CD14-positive monocyte (primary cell): Measurements from ENCODE around the gene CCDC121. TPM values are rescaled to one million over a fixed set of nuclear protein-coding genes. Genes with fewer than 3 reads are reported as not detected.

Experiments
- DNase-seq, 3 donors: peaks; one replicate each; pipeline ENCODE4 v3.0.0-alpha.2; 2011 to 2022
- H2AFZ ChIP-seq: 2 replicates; pipeline ENCODE4 v1.6.0; 2012; ENCODE audit warnings: mild to moderate bottlenecking, low read depth, low read length, inconsistent platforms; ENCODE audit not compliant: insufficient read depth, poor library complexity, severe bottlenecking
- H3K27ac ChIP-seq, 2 donors: 1 replicate in 1 of 2; 2 replicates in 1 of 2; pipeline ENCODE4 v1.5.1; 2012 to 2013; ENCODE audit warnings: low read length in 2 of 2, control low read depth in 1 of 2, inconsistent platforms in 1 of 2, low read depth in 1 of 2, mild to moderate bottlenecking in 1 of 2
- H3K27me3 ChIP-seq, 2 donors: one replicate each; pipeline versions ENCODE4 v1.6.0 to v1.6.1; 2011 to 2013; ENCODE audit warnings: low read length in 2 of 2; ENCODE audit not compliant: control insufficient read depth in 2 of 2, insufficient read depth in 2 of 2
- H3K36me3 ChIP-seq, 2 donors: replicated peaks in 1 of 2; 1 replicate in 1 of 2; 2 replicates in 1 of 2; pipeline versions ENCODE4 v1.5.1 to v1.6.1; 2012 to 2013; ENCODE audit warnings: low read length in 2 of 2, control low read depth in 1 of 2, inconsistent platforms in 1 of 2, mild to moderate bottlenecking in 1 of 2; ENCODE audit not compliant: insufficient read depth in 2 of 2, control insufficient read depth in 1 of 2
- H3K4me1 ChIP-seq, 2 donors: 1 replicate in 1 of 2; 2 replicates in 1 of 2; pipeline versions ENCODE4 v1.5.1 to v1.6.1; 2012 to 2013; ENCODE audit warnings: low read length in 2 of 2, control low read depth in 1 of 2, inconsistent platforms in 1 of 2, mild to moderate bottlenecking in 1 of 2, moderate library complexity in 1 of 2; ENCODE audit not compliant: insufficient read depth in 2 of 2, control insufficient read depth in 1 of 2
- H3K4me2 ChIP-seq: replicated peaks from 2 replicates; pipeline ENCODE3; 2012; ENCODE audit warnings: low read length, moderate library complexity, mild to moderate bottlenecking; ENCODE audit not compliant: poor library complexity, severe bottlenecking; ENCODE audit errors: extremely low read depth
- H3K4me3 ChIP-seq, 3 experiments: fragments of 200-600 bp in 1 of 3; sonication (generic) in 1 of 3; replicated peaks in 1 of 3; 1 replicate in 2 of 3; 2 replicates in 1 of 3; pipeline ENCODE4 v1.5.1; 2011 to 2013; ENCODE audit warnings: low read length in 3 of 3, mild to moderate bottlenecking in 3 of 3, control low read depth in 2 of 3, low read depth in 2 of 3, inconsistent platforms in 1 of 3, moderate library complexity in 1 of 3
- H3K79me2 ChIP-seq: 2 replicates; pipeline ENCODE4 v1.6.0; 2012; ENCODE audit warnings: mild to moderate bottlenecking, control low read depth, inconsistent platforms, low read length, moderate library complexity; ENCODE audit not compliant: insufficient read depth
- H3K9ac ChIP-seq: 2 replicates; pipeline ENCODE4 v1.6.0; 2017; ENCODE audit warnings: low read length, mild to moderate bottlenecking; ENCODE audit not compliant: insufficient read depth, poor library complexity, severe bottlenecking
- H3K9me3 ChIP-seq, 2 donors: replicated peaks in 1 of 2; 1 replicate in 1 of 2; 2 replicates in 1 of 2; pipeline versions ENCODE4 v1.5.1 to v1.6.1; 2012 to 2013; ENCODE audit warnings: low read length in 2 of 2, control low read depth in 1 of 2; ENCODE audit not compliant: control insufficient read depth in 1 of 2, insufficient read depth in 1 of 2
- H4K20me1 ChIP-seq: 2 replicates; pipeline ENCODE4 v1.6.0; 2012; ENCODE audit warnings: mild to moderate bottlenecking, low read length, control low read depth, moderate library complexity; ENCODE audit not compliant: insufficient read depth
- H3K27ac Mint-ChIP-seq, 7 donors: one replicate each; pipeline ENCODE4 v1.8.0; 2020; ENCODE audit warnings: mild to moderate bottlenecking in 7 of 7, mixed read lengths in 7 of 7, moderate library complexity in 6 of 7, inconsistent platforms in 2 of 7
- H3K27me3 Mint-ChIP-seq, 3 donors: one replicate each; pipeline ENCODE4 v1.8.0; 2021 to 2022; ENCODE audit warnings: low read depth in 3 of 3, mild to moderate bottlenecking in 3 of 3, mixed read lengths in 3 of 3, moderate library complexity in 3 of 3, inconsistent platforms in 1 of 3
- H3K36me3 Mint-ChIP-seq, 2 donors: one replicate each; pipeline ENCODE4 v1.8.0; 2020; ENCODE audit warnings: mixed read lengths in 2 of 2, inconsistent platforms in 1 of 2, mild to moderate bottlenecking in 1 of 2
- H3K4me1 Mint-ChIP-seq: one replicate; pipeline ENCODE4 v1.8.0; 2020; ENCODE audit warnings: mild to moderate bottlenecking, mixed read lengths
- H3K4me3 Mint-ChIP-seq, 2 donors: one replicate each; pipeline ENCODE4 v1.8.0; 2020; ENCODE audit warnings: mild to moderate bottlenecking in 2 of 2, mixed read lengths in 2 of 2, moderate library complexity in 1 of 2
- H3K9me3 Mint-ChIP-seq, 7 donors: one replicate each; pipeline ENCODE4 v1.8.0; 2020 to 2022; ENCODE audit warnings: mixed read lengths in 7 of 7, mild to moderate bottlenecking in 6 of 7, moderate library complexity in 6 of 7, inconsistent platforms in 2 of 7
- WGBS: methylation state at CpG from one replicate; pipeline ENCODE4 v1.1.5; 2013; ENCODE audit warnings: missing lambda C conversion rate; ENCODE audit not compliant: insufficient coverage; 5-methylcytosine and 5-hydroxymethylcytosine counted together
- intact Hi-C, 2 donors: fragments of 100-400 bp; cut with micrococcal nuclease; formaldehyde crosslinking; loops; one replicate each; pipeline versions ENCODE4 v1.15.0 to v1.15.1; 2023
- polyA minus RNA-seq: library from RNA; depleted of rRNA, polyadenylated mRNA; stranded (reverse); fragments of >200 nt; gene quantifications from 2 replicates; pipeline ENCODE4 v1.2.3, GENCODE V29; 2012
- polyA plus RNA-seq, 3 donors: library from polyadenylated mRNA; depleted of rRNA in 1 of 3; unstranded in 2 of 3; stranded (reverse) in 1 of 3; fragments of 300-500 nt in 2 of 3; fragments of >200 nt in 1 of 3; fragmentation: Illumina TruSeq in 2 of 3; gene quantifications; 1 replicate in 2 of 3; 2 replicates in 1 of 3; pipeline ENCODE4 v1.2.3, GENCODE V29; 2012 to 2021
- total RNA-seq, 12 experiments: library from RNA in 1 of 12; stranded (reverse) in 1 of 12; fragments of 120-200 nt in 1 of 12; gene quantifications; one replicate each; pipeline ENCODE4 v1.2.4 and lab custom pipeline; 2013 to 2026; ENCODE audit warnings: mixed read lengths in 6 of 12, inconsistent platforms in 1 of 12
- TF ChIP-seq, protein P1 (sequence below): fragments of 200-600 bp; IDR thresholded peaks from one replicate; pipeline ENCODE4 v1.8.0; 2022; ENCODE audit warnings: antibody characterized with exemption, mild to moderate bottlenecking

The CCDC121 gene, protein sequence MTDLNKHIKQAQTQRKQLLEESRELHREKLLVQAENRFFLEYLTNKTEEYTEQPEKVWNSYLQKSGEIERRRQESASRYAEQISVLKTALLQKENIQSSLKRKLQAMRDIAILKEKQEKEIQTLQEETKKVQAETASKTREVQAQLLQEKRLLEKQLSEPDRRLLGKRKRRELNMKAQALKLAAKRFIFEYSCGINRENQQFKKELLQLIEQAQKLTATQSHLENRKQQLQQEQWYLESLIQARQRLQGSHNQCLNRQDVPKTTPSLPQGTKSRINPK
- 3.9 TPM for total RNA-seq (2013)
- polyA plus RNA-seq (under 1 TPM; 0.22 to 0.61 (median 0.53) TPM), polyA minus RNA-seq (4.3 and 5.6 TPM in 2 replicates), total RNA-seq (lab: John Stamatoyannopoulos, UW) (0.35 to 7.5 (median 2.3) reads per million in 11 experiments)

DNA sequence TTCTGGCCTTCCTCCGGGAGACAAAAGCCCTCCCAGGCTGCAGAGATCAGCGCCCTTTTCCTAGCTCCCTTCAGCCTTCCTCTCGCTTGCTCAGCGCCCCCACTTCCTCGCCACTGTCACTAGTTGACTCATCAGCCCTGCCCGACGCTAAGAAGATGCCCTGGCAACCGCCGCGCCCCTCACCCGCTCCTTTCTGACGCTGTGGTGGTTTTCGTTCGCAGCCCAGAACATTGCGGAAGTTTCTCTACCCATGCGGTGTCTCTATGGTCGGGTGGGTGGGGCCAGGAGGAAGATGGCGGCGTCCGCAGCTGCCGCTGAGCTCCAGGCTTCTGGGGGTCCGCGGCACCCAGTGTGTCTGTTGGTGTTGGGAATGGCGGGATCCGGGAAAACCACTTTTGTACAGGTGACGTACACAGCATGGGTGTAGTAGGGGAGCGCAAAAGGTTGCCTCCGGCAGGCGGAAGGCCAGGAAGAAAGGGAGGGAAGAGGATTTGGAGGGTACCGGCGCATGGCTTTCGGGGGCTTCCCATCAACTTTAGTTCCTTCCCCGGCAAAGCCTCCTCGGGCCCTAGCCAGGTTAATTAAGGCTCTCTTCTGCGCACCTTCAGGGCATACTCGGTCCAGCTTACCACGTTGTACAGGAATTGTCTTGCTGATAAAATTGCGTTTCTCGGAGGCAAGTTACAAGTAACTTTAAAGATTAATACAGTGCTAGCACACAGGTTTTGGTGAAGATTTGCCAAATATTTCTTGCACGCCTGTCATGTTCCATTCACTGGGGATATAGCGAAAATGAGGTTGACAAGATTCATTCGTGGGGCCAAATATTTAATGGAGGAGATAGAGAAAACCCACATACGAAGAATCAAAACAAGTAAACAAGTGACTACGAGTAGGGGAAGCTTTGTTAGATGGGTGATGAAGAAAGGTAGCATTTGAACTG, at the start of gene CCDC121, which contains the start of gene GPN1:
Gene CCDC121, minus strand, starts transcription at position 246 of the 943 bp plus-strand sequence. CDS start 1,213 bp downstream, outside the sequence.
Gene GPN1, plus strand, starts transcription at position 284 of the 943 bp plus-strand sequence. Its CDS starts 9 bp downstream, at position 293.
- H3K4me3 ChIP-seq: peak within 1 kb of the TSS; percentile 66 to 95 (median 72)
- peak; percentile 97 to 98 (median 97) for DNase-seq
- TF ChIP-seq, protein P1, sequence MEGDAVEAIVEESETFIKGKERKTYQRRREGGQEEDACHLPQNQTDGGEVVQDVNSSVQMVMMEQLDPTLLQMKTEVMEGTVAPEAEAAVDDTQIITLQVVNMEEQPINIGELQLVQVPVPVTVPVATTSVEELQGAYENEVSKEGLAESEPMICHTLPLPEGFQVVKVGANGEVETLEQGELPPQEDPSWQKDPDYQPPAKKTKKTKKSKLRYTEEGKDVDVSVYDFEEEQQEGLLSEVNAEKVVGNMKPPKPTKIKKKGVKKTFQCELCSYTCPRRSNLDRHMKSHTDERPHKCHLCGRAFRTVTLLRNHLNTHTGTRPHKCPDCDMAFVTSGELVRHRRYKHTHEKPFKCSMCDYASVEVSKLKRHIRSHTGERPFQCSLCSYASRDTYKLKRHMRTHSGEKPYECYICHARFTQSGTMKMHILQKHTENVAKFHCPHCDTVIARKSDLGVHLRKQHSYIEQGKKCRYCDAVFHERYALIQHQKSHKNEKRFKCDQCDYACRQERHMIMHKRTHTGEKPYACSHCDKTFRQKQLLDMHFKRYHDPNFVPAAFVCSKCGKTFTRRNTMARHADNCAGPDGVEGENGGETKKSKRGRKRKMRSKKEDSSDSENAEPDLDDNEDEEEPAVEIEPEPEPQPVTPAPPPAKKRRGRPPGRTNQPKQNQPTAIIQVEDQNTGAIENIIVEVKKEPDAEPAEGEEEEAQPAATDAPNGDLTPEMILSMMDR: no peak
- no peaks in the 10 kb centered on the region for H4K20me1 ChIP-seq
- WGBS: 0% methylated on average over 30 of the region's 44 CpGs
- Mint-ChIP-seq H3K4me3 (no peak within 1 kb of the TSS), H3K9me3 (no peaks in the 10 kb centered on the region), H3K4me1 (peaks cover 21% of the 10 kb centered on the region), H3K36me3 (peaks cover 30 to 44% of the 10 kb centered on the region in 2 donors), H3K27ac (peak within 1 kb of the TSS in 1 of 7 donors; percentile 37), H3K27me3 (peaks cover 0 to 3% (median 0%) of the 10 kb centered on the region in 3 donors)
- peaks cover 32 to 48% of the 10 kb centered on the region in 2 donors for H3K36me3 ChIP-seq
- no peaks in the 10 kb centered on the region for H3K9me3 ChIP-seq
- intact Hi-C loops: no loop called here
- H3K27ac ChIP-seq: peak within 1 kb of the TSS; percentile 73 to 96
- H3K27me3 ChIP-seq: no peaks in the 10 kb centered on the region
- H3K4me1 ChIP-seq: peaks cover 30 to 35% of the 10 kb centered on the region in 2 donors
- peaks cover 35% of the 10 kb centered on the region for H3K79me2 ChIP-seq
- peak within 1 kb of the TSS; percentile 93 for H2AFZ ChIP-seq
- peak within 1 kb of the TSS; percentile 92 for H3K4me2 ChIP-seq
- peak within 1 kb of the TSS; percentile 92 for H3K9ac ChIP-seq
